Measurements from ENCODE around the gene GLT1D1. TPM values are rescaled to one million over a fixed set of nuclear protein-coding genes. Genes with fewer than 3 reads are reported as not detected.

The GLT1D1 gene
- total RNA-seq, 1 experiment from 2014 or later = 4.2 TPM

DNA sequence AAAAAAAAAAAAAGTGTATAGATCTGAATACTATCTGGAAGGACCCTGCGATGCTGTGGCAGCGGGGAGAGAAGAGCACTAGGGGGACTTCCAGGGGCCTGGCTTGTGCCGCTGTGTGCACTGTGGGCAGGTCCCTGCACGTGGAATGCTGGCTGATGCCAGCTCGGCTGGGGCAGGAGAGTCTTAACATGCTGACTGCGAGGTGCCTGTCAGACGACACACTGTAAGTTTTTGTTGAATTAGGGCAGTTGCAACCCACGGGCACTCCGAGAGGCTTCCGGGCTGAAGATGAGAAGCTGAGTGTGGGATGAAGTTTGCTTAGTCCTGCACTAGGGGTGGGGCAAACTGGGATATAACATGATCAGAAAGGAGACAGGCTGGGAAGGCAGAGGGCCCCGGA lies 10.7 kb downstream of the GLT1D1 start:
- H3K36me3 ChIP-seq = no peaks in the 10 kb centered on the region
- H3K27me3 ChIP-seq = no peaks in the 10 kb centered on the region
- no peak overlapping the region for H3K4me3 ChIP-seq
- no peaks in the 10 kb centered on the region for H3K9me3 ChIP-seq
- DNase-seq = no peak

DNA sequence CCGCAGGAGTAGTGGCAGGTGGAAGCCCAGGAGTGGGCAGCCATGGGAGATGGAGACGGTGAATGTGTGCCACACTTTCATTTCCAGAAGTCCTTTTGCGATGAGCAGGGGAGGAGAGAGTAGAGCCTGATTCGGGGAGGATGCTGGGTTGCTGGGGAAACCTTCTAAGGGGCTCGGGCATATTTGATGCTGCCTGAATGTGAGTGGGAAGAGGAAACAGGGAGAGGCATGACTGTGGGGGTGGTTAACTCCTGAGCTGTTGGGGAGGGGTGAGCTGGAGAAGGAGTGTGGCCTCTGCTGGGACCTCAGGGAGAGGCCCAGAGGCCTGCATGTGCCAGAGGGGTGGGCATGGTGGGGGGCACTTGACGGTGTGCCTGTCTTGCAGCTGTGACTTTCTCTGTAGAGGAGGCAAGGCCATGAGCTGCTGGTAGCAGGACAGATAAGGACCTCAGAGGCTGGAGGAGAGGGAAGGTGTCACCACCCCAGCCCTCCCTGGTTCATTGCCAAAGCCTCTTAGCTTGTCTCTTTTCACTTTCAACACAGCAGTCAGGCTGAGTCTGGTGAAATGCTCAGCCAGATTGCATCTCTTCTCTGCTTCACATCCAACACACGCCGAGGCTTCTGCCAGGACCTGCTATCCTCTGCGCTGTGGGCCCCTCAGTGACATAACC lies 11.4 kb downstream of the GLT1D1 start:
- Histone ChIP-seq H3K36me3 (no peaks in the 10 kb centered on the region), H3K9me3 (no peaks in the 10 kb centered on the region), H3K4me3 (no peak overlapping the region), H3K27me3 (no peaks in the 10 kb centered on the region)
- no peak for DNase-seq

DNA sequence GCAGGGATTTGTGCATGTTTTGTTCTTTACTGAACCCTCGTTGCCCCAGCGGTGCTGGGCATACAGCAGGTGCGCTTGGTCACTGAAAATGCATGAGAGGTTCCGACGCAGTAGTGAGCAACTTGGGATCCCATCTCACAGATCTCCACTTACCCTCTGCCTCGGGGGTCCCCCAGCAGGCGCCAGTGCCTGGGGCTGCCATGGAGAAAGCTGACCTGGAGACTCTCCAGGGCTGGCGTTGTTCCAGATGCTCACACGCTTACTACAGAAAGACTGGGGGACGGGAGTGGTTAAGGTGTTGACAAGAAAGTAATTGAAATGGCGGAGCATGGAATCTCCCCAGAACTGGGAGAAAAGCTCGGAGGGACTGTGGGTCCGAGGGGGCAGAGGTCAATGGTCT lies 14.2 kb downstream of the GLT1D1 start:
- H3K4me3 ChIP-seq = no peak overlapping the region
- H3K9me3 ChIP-seq = no peaks in the 10 kb centered on the region
- no peaks in the 10 kb centered on the region for H3K36me3 ChIP-seq
- no peak for DNase-seq
- no peaks in the 10 kb centered on the region for H3K27me3 ChIP-seq

DNA sequence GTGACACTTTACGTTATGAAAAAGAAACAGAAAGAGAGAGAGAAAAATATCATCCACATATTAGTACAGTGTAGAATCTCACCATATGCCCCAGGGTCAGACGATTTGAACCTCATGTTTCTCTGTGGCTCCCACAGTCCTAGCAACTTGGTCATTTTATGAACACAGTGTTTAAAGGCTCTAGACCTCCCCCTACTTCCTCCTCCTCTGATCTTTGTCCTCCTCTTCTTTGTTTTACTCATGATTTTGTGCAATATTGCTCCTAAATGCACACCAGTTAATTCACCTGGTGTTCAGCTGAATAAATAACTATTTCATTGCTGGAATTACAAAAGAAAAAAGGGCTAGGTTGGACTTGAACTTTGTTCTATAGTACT lies 18.2 kb downstream of the GLT1D1 start:
- DNase-seq = no peak
- Histone ChIP-seq H3K36me3 (no peaks in the 10 kb centered on the region), H3K9me3 (no peaks in the 10 kb centered on the region), H3K27me3 (no peaks in the 10 kb centered on the region), H3K4me3 (no peak overlapping the region)

DNA sequence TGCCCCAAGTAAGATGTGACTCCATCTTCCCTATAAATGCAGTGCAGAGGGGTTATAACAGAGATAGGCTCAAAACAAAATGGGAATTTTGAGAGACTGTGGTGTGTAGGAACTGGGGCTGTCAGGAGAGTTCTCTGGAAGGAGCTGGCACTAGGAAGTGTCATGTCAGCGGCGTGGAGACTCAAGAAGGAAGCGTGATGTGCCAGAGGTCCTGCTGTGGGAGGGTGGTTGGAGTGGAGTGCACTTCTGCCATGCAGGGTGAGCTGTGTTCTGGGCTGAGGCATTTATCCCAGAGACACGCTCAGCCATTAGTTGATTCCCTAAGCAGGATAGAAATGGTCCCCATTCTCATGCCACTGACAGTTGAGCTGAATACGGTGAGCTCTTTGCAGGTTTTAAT lies 19.0 kb downstream of the GLT1D1 start:
- DNase-seq = no peak
- Histone ChIP-seq H3K27me3 (no peaks in the 10 kb centered on the region), H3K9me3 (0 out of 2 replicates have a peak, but pooled peaks cover 2% of the 10 kb centered on the region), H3K4me3 (no peak overlapping the region), H3K36me3 (no peaks in the 10 kb centered on the region)

DNA sequence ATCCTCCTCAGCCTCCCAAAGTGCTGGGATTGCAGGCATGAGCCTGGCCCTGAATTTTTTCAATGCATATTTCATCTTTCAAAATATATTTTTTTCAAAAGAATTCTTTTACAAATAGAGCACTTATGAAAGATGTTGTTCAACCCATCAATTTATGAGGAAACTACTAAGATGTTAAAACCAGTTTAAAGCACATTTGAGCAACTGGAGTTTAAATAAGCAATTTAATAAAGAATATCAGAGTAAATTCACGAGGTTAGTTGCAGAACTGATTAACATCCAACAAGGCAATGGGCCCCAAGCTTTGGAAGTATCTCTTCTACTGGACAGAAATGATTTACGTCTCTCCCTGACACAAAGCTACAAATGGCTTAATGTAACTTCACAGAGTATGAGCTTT lies 23.3 kb downstream of the GLT1D1 start:
- H3K27me3 ChIP-seq = no peaks in the 10 kb centered on the region
- H3K36me3 ChIP-seq = no peaks in the 10 kb centered on the region
- H3K4me3 ChIP-seq = no peak overlapping the region
- no peak for DNase-seq
- 0 out of 2 replicates have a peak, but pooled peaks cover 2% of the 10 kb centered on the region for H3K9me3 ChIP-seq

DNA sequence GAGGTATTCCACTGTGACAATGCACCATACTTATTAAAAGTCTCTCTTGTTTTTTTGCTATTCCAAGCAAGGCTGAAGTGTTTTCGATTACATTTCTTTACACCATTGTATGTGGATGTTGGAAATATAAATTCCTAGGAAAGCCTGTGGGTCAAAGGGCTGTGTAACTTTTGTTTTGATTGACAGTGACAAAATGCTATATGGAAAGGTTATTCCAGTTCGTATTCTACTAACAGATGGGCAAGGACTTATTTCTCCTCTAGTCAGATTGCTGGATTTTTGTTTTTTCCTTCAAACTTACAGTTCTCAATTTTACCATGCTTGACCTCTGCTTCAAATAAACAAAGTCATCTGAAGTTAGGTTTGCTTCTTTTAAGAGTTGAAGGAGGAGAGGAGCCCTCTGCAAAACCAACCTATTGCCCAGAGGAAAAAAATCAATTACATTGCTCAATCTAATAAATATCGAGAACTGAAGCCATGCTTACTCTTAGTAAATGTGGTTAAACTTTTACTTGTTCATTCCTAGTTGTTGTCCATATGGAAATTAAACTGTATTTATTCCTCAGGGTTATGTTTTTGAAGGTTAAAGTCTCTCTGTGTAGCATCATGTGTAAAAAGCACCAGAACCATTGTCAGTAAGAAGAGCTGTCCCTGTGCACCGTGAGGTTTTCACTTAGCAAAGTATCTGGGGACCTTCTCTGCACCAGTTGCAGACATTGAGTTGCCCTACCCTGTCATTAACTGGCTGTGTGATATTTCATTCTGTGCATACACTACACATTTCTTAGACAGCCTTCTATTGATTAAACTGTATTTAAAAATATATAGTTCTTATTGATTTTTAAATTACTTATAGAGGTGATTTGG lies 26.9 kb downstream of the GLT1D1 start:
- DNase-seq = no peak
- H3K27me3 ChIP-seq = no peaks in the 10 kb centered on the region
- no peaks in the 10 kb centered on the region for H3K36me3 ChIP-seq
- no peak overlapping the region for H3K4me3 ChIP-seq
- H3K9me3 ChIP-seq = 0 out of 2 replicates have a peak, but pooled peaks cover 2% of the 10 kb centered on the region

DNA sequence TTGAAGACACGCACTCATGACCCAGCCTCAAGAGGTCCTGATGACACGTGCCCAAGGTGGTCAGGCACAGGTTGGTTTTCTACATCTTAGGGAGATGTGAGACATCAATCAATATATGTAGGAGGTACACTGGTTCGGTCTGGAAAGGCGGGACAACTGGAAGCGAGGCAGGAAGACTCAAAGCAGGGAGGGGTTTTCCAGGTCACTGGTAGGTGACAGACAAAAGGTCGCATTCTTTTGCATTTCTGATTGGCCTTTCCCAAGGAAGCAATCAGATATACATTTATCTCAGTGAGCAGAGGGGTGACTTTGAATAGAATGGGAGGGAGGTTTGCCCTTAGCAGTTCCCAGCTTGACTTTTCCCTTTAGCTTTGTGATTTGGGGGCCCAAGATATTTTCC lies 38.6 kb downstream of the GLT1D1 start:
- H3K9me3 ChIP-seq = no peaks in the 10 kb centered on the region
- DNase-seq = no peak
- H3K27me3 ChIP-seq = no peaks in the 10 kb centered on the region
- no peaks in the 10 kb centered on the region for H3K36me3 ChIP-seq
- H3K4me3 ChIP-seq = no peak overlapping the region

DNA sequence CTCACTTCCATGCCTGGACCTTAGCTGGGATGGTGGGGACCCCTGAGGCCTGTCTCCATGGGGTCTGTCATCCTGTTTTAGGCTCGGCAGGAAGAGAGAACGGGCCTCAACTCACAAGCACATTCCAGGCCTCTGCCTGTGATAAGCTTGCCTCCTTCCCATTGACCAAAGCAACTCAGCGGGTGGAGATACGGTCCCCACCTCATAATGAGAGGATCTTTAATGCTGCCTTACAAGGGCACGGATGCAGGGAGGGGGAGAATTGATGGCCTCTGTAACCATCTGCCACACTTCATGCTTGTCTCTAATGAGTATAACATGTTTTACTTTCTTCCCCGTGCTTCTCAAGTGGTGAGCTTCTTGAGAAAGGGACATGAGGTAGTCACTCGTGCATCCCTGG lies 50.0 kb downstream of the GLT1D1 start:
- DNase-seq = no peak
- Histone ChIP-seq H3K4me3 (no peak overlapping the region), H3K27me3 (no peaks in the 10 kb centered on the region), H3K36me3 (no peaks in the 10 kb centered on the region), H3K9me3 (no peaks in the 10 kb centered on the region)

DNA sequence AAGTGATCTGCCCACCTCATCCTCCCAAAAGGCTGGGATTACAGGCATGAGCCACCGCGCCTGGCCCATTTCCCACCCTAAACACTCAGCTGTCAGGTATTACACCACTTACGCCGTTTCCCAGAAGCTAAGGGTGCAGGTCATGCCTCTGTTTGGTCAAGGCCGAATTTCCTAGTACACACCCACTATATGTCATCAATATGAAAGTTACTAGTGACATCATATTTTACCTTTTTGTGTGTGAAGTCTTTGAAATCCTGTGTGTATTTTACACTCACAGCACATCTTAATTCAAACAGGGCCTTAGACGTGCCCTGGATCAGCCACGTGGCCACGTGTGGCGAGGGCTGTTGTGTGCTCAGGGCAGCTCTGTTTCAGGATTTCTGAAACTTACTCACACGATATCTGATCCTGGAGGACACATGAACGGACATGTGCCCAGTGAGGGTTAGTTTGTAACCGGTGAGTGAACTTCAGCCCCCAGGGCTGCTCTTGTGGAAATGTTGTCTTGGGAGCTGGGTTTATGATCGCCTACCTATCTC lies 51.8 kb downstream of the GLT1D1 start:
- Histone ChIP-seq H3K4me3 (no peak overlapping the region), H3K9me3 (no peaks in the 10 kb centered on the region), H3K27me3 (no peaks in the 10 kb centered on the region), H3K36me3 (no peaks in the 10 kb centered on the region)
- no peak for DNase-seq

DNA sequence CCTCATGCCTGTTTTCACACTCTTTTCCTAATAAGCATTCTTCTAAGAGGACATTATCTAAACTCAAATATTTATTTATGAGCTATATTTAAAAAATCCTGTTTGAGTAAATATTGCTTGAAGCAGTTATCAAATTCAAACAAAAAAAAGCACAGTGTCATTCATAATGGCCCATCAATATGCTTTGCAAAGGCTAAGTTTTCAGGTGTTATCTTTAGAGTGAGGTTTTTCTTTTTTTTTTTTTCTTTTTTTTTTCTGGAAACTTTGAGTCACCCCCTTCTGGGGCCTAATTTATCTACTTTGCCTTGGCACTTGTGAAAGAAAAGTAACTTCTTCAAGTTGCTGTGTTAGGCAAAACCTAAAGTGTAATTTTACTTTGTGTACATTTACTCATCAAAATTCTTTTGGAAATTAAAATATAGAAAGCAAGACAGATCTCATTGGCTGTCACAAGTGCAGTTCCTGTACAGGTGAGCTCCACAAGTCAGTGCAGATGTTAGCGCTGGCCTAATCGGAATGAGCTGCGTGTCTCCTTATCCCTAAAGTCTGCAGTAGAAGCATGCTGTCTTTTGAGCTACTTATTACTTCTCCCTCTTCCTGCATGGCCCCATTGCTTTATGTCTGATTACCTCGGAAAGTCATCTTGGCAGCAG lies 53.3 kb downstream of the GLT1D1 start:
- DNase-seq = no peak
- Histone ChIP-seq H3K9me3 (no peaks in the 10 kb centered on the region), H3K27me3 (no peaks in the 10 kb centered on the region), H3K36me3 (no peaks in the 10 kb centered on the region), H3K4me3 (no peak overlapping the region)

DNA sequence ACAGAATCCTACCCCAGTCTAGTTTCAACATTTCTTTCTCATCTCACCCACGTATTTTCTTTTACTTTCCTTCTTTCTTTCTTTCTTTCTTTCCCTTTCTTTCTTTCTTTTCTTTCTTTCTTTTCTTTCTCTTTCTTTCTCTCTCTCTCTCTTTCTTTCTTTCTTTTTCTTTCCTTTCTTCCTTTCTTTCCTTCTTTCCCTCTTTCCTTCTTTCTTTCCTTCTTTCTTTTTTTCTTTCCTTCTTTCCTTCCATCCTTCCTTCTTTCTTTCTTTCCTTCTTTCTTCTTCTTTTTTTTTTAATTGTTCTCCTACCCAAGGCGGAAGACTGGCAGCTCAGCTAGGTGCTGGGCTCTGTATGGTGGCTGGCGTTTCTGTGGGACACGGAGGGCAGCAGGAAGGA lies 55.0 kb downstream of the GLT1D1 start:
- Histone ChIP-seq H3K9me3 (no peaks in the 10 kb centered on the region), H3K4me3 (no peak overlapping the region), H3K27me3 (no peaks in the 10 kb centered on the region), H3K36me3 (no peaks in the 10 kb centered on the region)
- no peak for DNase-seq

DNA sequence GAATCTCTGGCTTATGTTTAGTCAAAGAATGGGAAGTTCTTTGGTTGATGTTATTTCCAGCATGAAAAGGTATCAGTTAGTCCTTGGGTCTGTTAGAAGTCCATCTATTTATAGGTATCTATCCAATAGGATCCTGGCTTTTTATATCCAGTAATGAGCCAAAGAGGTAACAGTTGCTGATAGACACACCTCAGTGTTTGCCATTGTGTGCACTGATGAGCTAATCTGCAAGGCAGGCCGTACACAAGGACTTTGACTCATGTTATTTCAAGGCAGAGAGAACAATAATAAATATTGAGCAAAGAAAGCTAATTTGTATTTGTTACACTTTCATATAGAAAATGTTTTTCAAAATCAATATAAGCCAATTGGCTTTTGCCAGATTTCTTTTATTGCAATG lies 56.4 kb downstream of the GLT1D1 start:
- Histone ChIP-seq H3K36me3 (no peaks in the 10 kb centered on the region), H3K27me3 (no peaks in the 10 kb centered on the region), H3K9me3 (no peaks in the 10 kb centered on the region), H3K4me3 (no peak overlapping the region)
- DNase-seq = no peak

DNA sequence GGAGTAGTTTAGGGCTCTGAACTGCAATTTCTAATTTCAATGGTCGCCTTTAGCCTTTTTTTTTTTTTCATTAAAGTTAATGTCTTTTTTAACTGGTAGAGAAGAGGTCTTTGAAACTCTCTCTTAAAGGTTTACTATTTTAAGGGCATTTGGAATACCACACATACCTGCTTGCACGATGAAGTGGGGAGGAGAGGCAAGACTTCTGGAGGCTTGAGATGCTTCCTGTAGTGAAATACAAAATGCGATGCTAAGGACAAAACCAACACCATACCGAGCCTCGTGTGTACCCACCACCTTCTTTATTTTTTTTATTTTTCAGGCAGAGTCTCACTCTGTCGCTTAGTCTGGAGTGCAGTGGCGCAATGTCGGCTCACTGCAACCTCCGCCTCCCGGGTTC lies 57.4 kb downstream of the GLT1D1 start:
- Histone ChIP-seq H3K4me3 (no peak overlapping the region), H3K27me3 (no peaks in the 10 kb centered on the region), H3K36me3 (no peaks in the 10 kb centered on the region), H3K9me3 (no peaks in the 10 kb centered on the region)
- DNase-seq = no peak

DNA sequence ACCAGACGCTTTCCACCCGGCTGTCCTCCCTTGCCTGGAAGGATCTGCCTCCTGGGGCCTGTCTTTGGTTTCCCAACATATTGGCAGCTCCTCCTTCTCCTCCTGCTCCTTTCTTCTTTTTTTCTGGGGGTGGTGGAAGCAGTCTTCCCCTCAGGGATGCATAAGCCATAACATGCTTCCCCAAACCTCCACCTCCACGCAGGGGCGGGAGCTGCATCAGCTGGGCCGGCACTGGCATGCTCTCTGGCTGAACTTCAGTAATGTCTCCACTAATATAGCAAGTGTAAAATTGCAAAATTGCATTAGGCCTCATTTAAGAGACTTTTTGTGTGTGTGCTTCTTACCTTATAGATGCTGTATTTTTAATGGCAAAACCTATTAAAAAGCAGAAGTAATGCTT lies 58.6 kb downstream of the GLT1D1 start:
- Histone ChIP-seq H3K9me3 (no peaks in the 10 kb centered on the region), H3K4me3 (no peak overlapping the region), H3K36me3 (no peaks in the 10 kb centered on the region), H3K27me3 (no peaks in the 10 kb centered on the region)
- no peak for DNase-seq

DNA sequence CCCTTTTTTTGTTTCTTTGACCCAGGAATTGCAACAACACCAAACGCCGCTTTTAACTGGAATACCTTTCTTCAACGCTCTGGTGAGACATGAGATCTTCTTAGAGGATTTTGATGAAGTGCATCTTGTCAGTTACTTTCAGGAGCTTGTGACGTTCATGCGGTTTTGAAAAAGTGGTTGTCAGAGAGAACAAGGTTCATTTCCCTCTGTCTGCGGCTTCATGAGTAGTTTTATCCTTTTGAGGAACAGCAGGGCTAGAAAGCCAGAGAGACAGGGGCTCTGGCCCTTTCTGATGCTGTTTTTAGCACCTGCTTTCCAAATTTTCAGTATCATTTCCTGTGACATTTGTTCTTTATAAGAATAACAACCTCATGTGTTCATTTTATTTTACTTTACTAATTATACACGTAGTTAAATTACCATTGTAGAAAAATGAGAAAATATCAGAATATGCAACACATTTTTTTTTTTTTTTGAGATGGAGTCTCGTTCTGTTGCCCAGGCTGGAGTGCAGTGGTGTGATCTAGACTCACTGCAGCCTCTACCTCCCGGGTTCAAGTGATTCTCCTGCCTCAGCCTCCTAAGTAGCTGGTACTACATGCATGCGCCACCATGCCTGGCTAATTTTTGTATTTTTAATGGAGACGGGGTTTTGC lies 61.8 kb downstream of the GLT1D1 start:
- no peaks in the 10 kb centered on the region for H3K9me3 ChIP-seq
- no peak for DNase-seq
- no peaks in the 10 kb centered on the region for H3K36me3 ChIP-seq
- H3K4me3 ChIP-seq = no peak overlapping the region
- no peaks in the 10 kb centered on the region for H3K27me3 ChIP-seq

DNA sequence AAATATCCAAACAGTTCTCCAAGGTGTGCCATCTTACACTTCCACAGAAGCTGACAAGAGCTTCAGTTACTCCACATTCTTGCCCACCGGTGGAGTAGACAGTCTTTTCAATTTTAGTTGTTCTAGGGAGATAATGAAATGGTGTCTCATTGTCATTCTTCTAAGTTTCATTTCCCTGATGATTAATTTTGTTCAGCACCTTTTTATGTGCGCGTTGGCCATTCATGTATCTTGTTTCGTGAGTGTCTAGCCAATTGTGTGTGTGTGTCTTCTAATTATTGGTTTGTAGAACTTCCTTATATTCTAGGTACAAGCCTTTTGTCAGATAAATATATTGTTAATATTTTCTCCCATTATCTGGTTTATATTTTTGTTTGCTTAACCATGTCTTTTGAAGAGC lies 63.1 kb downstream of the GLT1D1 start:
- Histone ChIP-seq H3K27me3 (no peaks in the 10 kb centered on the region), H3K9me3 (no peaks in the 10 kb centered on the region), H3K4me3 (no peak overlapping the region), H3K36me3 (no peaks in the 10 kb centered on the region)
- no peak for DNase-seq

All from MG63 (cell line).